ENCODE results near the gene FAM171A1. TPM values are rescaled to one million over a fixed set of nuclear protein-coding genes. Genes with fewer than 3 reads are reported as not detected.

The FAM171A1 gene
- total RNA-seq, 1 donor from 2014 or later = 28.2 TPM

- Histone ChIP-seq H3K4me2 (no peak overlapping the region), H3K9me3 (ENCODE audit: low read depth) (no peaks in the 10 kb centered on the region), H3K9ac (no peak overlapping the region), H3K79me2 (ENCODE audit: low read depth) (peaks cover 4% of the 10 kb centered on the region), H3K27ac (no peak overlapping the region), H3F3A (ENCODE audit: low read depth) (no peaks in the 10 kb centered on the region), H3K4me3 (no peak overlapping the region), H3K4me1 (no peaks in the 10 kb centered on the region), H2AFZ (replicated peaks) (no peak overlapping the region), H4K20me1 (ENCODE audit: low read depth) (no peaks in the 10 kb centered on the region), H3K36me3 (no peaks in the 10 kb centered on the region), H3K27me3 (no peaks in the 10 kb centered on the region)
- peak overlapping the region; percentile 13 for H3K27ac Mint-ChIP-seq
- no peak overlapping the region for H3K4me3 Mint-ChIP-seq
- TF ChIP-seq EZH2 (IDR thresholded peaks at IDR 0.05) = no peak
- TF ChIP-seq, protein P1, sequence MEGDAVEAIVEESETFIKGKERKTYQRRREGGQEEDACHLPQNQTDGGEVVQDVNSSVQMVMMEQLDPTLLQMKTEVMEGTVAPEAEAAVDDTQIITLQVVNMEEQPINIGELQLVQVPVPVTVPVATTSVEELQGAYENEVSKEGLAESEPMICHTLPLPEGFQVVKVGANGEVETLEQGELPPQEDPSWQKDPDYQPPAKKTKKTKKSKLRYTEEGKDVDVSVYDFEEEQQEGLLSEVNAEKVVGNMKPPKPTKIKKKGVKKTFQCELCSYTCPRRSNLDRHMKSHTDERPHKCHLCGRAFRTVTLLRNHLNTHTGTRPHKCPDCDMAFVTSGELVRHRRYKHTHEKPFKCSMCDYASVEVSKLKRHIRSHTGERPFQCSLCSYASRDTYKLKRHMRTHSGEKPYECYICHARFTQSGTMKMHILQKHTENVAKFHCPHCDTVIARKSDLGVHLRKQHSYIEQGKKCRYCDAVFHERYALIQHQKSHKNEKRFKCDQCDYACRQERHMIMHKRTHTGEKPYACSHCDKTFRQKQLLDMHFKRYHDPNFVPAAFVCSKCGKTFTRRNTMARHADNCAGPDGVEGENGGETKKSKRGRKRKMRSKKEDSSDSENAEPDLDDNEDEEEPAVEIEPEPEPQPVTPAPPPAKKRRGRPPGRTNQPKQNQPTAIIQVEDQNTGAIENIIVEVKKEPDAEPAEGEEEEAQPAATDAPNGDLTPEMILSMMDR (IDR thresholded peaks at IDR 0.05) = no peak
- no peak for TF ChIP-seq EZH2phosphoT487 (IDR thresholded peaks at IDR 0.05)
- DNase-seq (ENCODE audit: low spot score) = no peak
- H3K36me3 Mint-ChIP-seq = peaks cover 8% of the 10 kb centered on the region
- no peaks in the 10 kb centered on the region for H3K9me3 Mint-ChIP-seq
- peaks cover 30% of the 10 kb centered on the region for H3K4me1 Mint-ChIP-seq
- peaks cover 3% of the 10 kb centered on the region for H3K27me3 Mint-ChIP-seq (ENCODE audit: insufficient read depth, low read depth)
Measured at GRCh38 chr10:15295537-15296325, 75.4 kb downstream of the FAM171A1 start.

DNA sequence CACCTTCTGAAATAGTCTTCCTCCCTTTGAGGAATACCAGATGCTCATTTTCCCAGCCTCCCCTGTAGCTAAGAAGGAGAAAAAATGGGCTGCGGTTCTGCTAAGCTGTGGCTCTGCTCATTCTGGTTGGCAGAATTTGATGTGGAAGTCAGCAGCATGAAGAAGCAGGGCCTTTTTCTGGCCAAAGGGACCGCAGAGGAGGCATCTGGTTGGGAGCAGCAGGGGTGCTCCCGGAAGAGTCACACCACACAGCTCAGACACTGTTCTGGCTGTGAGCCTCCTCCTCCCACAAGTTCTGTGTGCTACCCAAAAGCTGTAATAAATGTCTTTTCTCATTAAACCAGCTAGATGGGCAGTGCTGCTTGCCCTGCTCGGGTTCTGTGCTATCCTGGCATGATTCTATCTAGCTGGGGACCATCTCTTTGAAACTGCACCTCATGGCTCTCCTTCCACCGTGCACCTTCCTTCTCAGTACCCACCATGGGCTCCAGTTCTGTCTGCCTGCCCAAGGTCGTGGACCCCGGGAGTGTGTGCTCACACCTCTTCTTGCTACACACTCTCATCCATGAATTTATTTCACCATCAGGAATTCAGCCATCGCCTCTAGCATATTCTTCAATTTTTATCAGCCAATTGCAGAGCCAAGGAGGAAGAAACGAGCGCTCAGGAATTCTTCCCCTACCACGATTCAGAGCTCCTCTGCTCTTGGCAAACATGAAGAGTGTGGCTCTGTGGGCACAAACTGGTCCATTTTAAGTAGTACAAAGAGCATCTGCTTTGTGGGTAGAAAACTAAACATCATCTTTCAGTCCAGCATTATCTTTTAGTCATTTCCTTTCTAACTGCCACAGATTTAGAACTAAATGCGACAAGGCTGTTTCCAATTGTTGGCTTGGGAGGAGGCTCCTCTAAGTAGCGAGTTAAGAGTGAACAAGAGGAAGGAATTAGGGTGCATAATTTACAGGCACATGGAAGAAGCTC, 76.9 kb downstream of the FAM171A1 start:
- H2AFZ ChIP-seq (replicated peaks) = no peak overlapping the region
- peaks cover 4% of the 10 kb centered on the region for H3K9me3 Mint-ChIP-seq
- H3K27ac Mint-ChIP-seq = peak overlapping the region; percentile 72
- H3K4me1 ChIP-seq = no peaks in the 10 kb centered on the region
- H3K4me3 ChIP-seq = no peak overlapping the region
- H3K36me3 Mint-ChIP-seq = peaks cover 5% of the 10 kb centered on the region
- no peaks in the 10 kb centered on the region for H3F3A ChIP-seq (ENCODE audit: low read depth)
- no peak overlapping the region for H3K27ac ChIP-seq
- H3K79me2 ChIP-seq (ENCODE audit: low read depth) = peaks cover 4% of the 10 kb centered on the region
- no peak overlapping the region for H3K4me3 Mint-ChIP-seq
- no peaks in the 10 kb centered on the region for H4K20me1 ChIP-seq (ENCODE audit: low read depth)
- H3K9ac ChIP-seq = no peak overlapping the region
- H3K4me2 ChIP-seq = no peak overlapping the region
- H3K36me3 ChIP-seq = no peaks in the 10 kb centered on the region
- peaks cover 3% of the 10 kb centered on the region for H3K27me3 Mint-ChIP-seq (ENCODE audit: insufficient read depth, low read depth)
- H3K9me3 ChIP-seq (ENCODE audit: low read depth) = no peaks in the 10 kb centered on the region
- no peak for TF ChIP-seq EZH2phosphoT487 (IDR thresholded peaks at IDR 0.05)
- TF ChIP-seq, protein P1 (IDR thresholded peaks at IDR 0.05) = no peak
- no peak for TF ChIP-seq EZH2 (IDR thresholded peaks at IDR 0.05)
- H3K27me3 ChIP-seq = no peaks in the 10 kb centered on the region
- peaks cover 34% of the 10 kb centered on the region for H3K4me1 Mint-ChIP-seq
- no peak for DNase-seq (ENCODE audit: low spot score)

- Histone ChIP-seq H3K4me3 (no peak overlapping the region), H3K79me2 (ENCODE audit: low read depth) (peaks cover 4% of the 10 kb centered on the region), H3K36me3 (no peaks in the 10 kb centered on the region), H3K4me2 (no peak overlapping the region), H3K9me3 (ENCODE audit: low read depth) (no peaks in the 10 kb centered on the region), H3K27me3 (no peaks in the 10 kb centered on the region), H2AFZ (replicated peaks) (no peak overlapping the region), H3K4me1 (no peaks in the 10 kb centered on the region), H3K27ac (no peak overlapping the region), H3K9ac (no peak overlapping the region), H3F3A (ENCODE audit: low read depth) (no peaks in the 10 kb centered on the region), H4K20me1 (ENCODE audit: low read depth) (no peaks in the 10 kb centered on the region)
- Mint-ChIP-seq H3K27me3 (ENCODE audit: insufficient read depth, low read depth) (peaks cover 3% of the 10 kb centered on the region), H3K4me3 (no peak overlapping the region), H3K9me3 (peaks cover 8% of the 10 kb centered on the region), H3K4me1 (peaks cover 24% of the 10 kb centered on the region), H3K27ac (no peak overlapping the region), H3K36me3 (peaks cover 8% of the 10 kb centered on the region)
- no peak for DNase-seq (ENCODE audit: low spot score)
- no peak for TF ChIP-seq EZH2 (IDR thresholded peaks at IDR 0.05)
- TF ChIP-seq EZH2phosphoT487 (IDR thresholded peaks at IDR 0.05) = no peak
- TF ChIP-seq, protein P1 (IDR thresholded peaks at IDR 0.05) = no peak
Measured at GRCh38 chr10:15290671-15291070, 80.4 kb downstream of the FAM171A1 start.
